NCI-H1105 (cell line): ENCODE results near the gene NOVA1.

Experiments used
- DNase-seq: peaks from one replicate; lab custom pipeline; 2025; lab: John Stamatoyannopoulos, UW

Gene NOVA1

GRCh38 chr14:26444822-26445221, 153.0 kb downstream of the NOVA1 start:
- no peak for DNase-seq

- no peak for DNase-seq
Measured at GRCh38 chr14:26443654-26444053, 154.2 kb downstream of the NOVA1 start.

- no peak for DNase-seq
Measured at GRCh38 chr14:26429205-26429604, 168.6 kb downstream of the NOVA1 start.

- no peak for DNase-seq
Measured at GRCh38 chr14:26427097-26427496, 170.7 kb downstream of the NOVA1 start.

GRCh38 chr14:26424537-26424936, 173.3 kb downstream of the NOVA1 start:
- DNase-seq: no peak

GRCh38 chr14:26415618-26416123, 182.2 kb downstream of the NOVA1 start:
- DNase-seq: no peak

- DNase-seq: no peak
Measured at GRCh38 chr14:26414926-26415325, 182.9 kb downstream of the NOVA1 start.

- DNase-seq: no peak
Measured at GRCh38 chr14:26414103-26414502, 183.7 kb downstream of the NOVA1 start.

- no peak for DNase-seq
Measured at GRCh38 chr14:26412421-26412820, 185.4 kb downstream of the NOVA1 start.

- DNase-seq: no peak
Measured at GRCh38 chr14:26410189-26410685, 187.6 kb downstream of the NOVA1 start.

GRCh38 chr14:26404927-26405326, 192.9 kb downstream of the NOVA1 start:
- DNase-seq: no peak

GRCh38 chr14:26403760-26404159, 194.1 kb downstream of the NOVA1 start:
- DNase-seq: no peak

- no peak for DNase-seq
Measured at GRCh38 chr14:26402126-26402525, 195.7 kb downstream of the NOVA1 start.

GRCh38 chr14:26401179-26401968, 196.5 kb downstream of the NOVA1 start:
- peak; percentile 17 for DNase-seq

- no peak for DNase-seq
Measured at GRCh38 chr14:26400373-26400772, 197.5 kb downstream of the NOVA1 start.

GRCh38 chr14:26398616-26399015, 199.2 kb downstream of the NOVA1 start:
- no peak for DNase-seq
